ENCODE data around the gene CCDC40. TPM values are rescaled to one million over a fixed set of nuclear protein-coding genes. Genes with fewer than 3 reads are reported as not detected.
"Not testable (repeated sequence)": the region's sequence is repeated elsewhere in the genome, so short reads cannot be mapped to it uniquely, and the experiment has no call there.

The CCDC40 gene
- total RNA-seq, 1 experiment from 2014 or later = 14.4 TPM

GRCh38 chr17:80067393-80067986 lies 31.0 kb downstream of the CCDC40 start:
- in situ Hi-C loops (cut with HindIII; ENCODE audit: low sequenced_read_pairs) = no loop called here
- no peak for DNase-seq (ENCODE audit: low spot score)

- in situ Hi-C loops (cut with HindIII; ENCODE audit: low sequenced_read_pairs) = no loop called here
These were observed 32.1 kb downstream of the CCDC40 start for GRCh38 chr17:80068301-80069222.

GRCh38 chr17:80070375-80071115 lies 34.1 kb downstream of the CCDC40 start:
- DNase-seq (ENCODE audit: low spot score) = no peak
- in situ Hi-C loops (cut with HindIII; ENCODE audit: low sequenced_read_pairs) = no loop called here

More at GRCh38 chr17:80068301-80069222, 32.1 kb downstream of the CCDC40 start:
- no peak for DNase-seq (ENCODE audit: low spot score)

- DNase-seq (ENCODE audit: low spot score) = peak; percentile 68
- in situ Hi-C loops (cut with HindIII; ENCODE audit: low sequenced_read_pairs) = no loop called here
These were observed 34.8 kb downstream of the CCDC40 start for GRCh38 chr17:80071116-80071841.

GRCh38 chr17:80072410-80072809 lies 36.0 kb downstream of the CCDC40 start:
- in situ Hi-C loops (cut with HindIII; ENCODE audit: low sequenced_read_pairs) = no loop called here
- DNase-seq (ENCODE audit: low spot score) = no peak

GRCh38 chr17:80080081-80080480 lies 43.6 kb downstream of the CCDC40 start:
- no peak for DNase-seq (ENCODE audit: low spot score)
- in situ Hi-C loops (cut with HindIII; ENCODE audit: low sequenced_read_pairs) = no loop called here

GRCh38 chr17:80081596-80081995 lies 45.2 kb downstream of the CCDC40 start:
- in situ Hi-C loops (cut with HindIII; ENCODE audit: low sequenced_read_pairs) = no loop called here

GRCh38 chr17:80082403-80083135 lies 46.1 kb downstream of the CCDC40 start:
- in situ Hi-C loops (cut with HindIII; ENCODE audit: low sequenced_read_pairs) = no loop called here
- peak; percentile 68 for DNase-seq (ENCODE audit: low spot score)

More at GRCh38 chr17:80081596-80081995, 45.2 kb downstream of the CCDC40 start:
- no peak for DNase-seq (ENCODE audit: low spot score)

- DNase-seq (ENCODE audit: low spot score) = no peak
- in situ Hi-C loops (cut with HindIII; ENCODE audit: low sequenced_read_pairs) = no loop called here
These were observed 46.8 kb downstream of the CCDC40 start for GRCh38 chr17:80083136-80083661.

- DNase-seq (ENCODE audit: low spot score) = no peak
- in situ Hi-C loops (cut with HindIII; ENCODE audit: low sequenced_read_pairs) = no loop called here
These were observed 48.3 kb downstream of the CCDC40 start for GRCh38 chr17:80084773-80085172.

GRCh38 chr17:80086081-80086480 lies 49.6 kb downstream of the CCDC40 start:
- in situ Hi-C loops (cut with HindIII; ENCODE audit: low sequenced_read_pairs) = no loop called here
- no peak for DNase-seq (ENCODE audit: low spot score)

GRCh38 chr17:80086616-80087015 lies 50.2 kb downstream of the CCDC40 start:
- in situ Hi-C loops (cut with HindIII; ENCODE audit: low sequenced_read_pairs) = no loop called here
- no peak for DNase-seq (ENCODE audit: low spot score)

- in situ Hi-C loops (cut with HindIII; ENCODE audit: low sequenced_read_pairs) = no loop called here
- no peak for DNase-seq (ENCODE audit: low spot score)
These were observed 51.2 kb downstream of the CCDC40 start for GRCh38 chr17:80087346-80088265.

- DNase-seq (ENCODE audit: low spot score) = no peak
- in situ Hi-C loops (cut with HindIII; ENCODE audit: low sequenced_read_pairs) = no loop called here
These were observed 53.3 kb downstream of the CCDC40 start for GRCh38 chr17:80089762-80090161.

- in situ Hi-C loops (cut with HindIII; ENCODE audit: low sequenced_read_pairs) = not testable (repeated sequence)
These were observed 53.7 kb downstream of the CCDC40 start for GRCh38 chr17:80090164-80090563.

GRCh38 chr17:80091376-80091775 lies 54.9 kb downstream of the CCDC40 start:
- no peak for DNase-seq (ENCODE audit: low spot score)
- in situ Hi-C loops (cut with HindIII; ENCODE audit: low sequenced_read_pairs) = no loop called here

More at GRCh38 chr17:80090164-80090563, 53.7 kb downstream of the CCDC40 start:
- DNase-seq (ENCODE audit: low spot score) = not testable (repeated sequence)

GRCh38 chr17:80092959-80093358 lies 56.5 kb downstream of the CCDC40 start:
- in situ Hi-C loops (cut with HindIII; ENCODE audit: low sequenced_read_pairs) = no loop called here
- DNase-seq (ENCODE audit: low spot score) = no peak

Data from G401 (cell line).